Loucy (cell line): ENCODE measurements around the gene DNASE2.

Experiments
- EZH2phosphoT487 ChIP-seq: fragments of 200-600 bp; IDR thresholded peaks from 2 replicates; pipeline ENCODE4 v1.6.1; 2018; ENCODE audit warnings: antibody characterized with exemption, mild to moderate bottlenecking, moderate library complexity, borderline replicate concordance
- TF ChIP-seq, protein P1 (sequence below): fragments of 200-600 bp; sonication (generic); conservative IDR thresholded peaks from 2 replicates; pipeline ENCODE4 v1.5.1; 2014; ENCODE audit warnings: mild to moderate bottlenecking, antibody characterized with exemption, low read length

DNA sequence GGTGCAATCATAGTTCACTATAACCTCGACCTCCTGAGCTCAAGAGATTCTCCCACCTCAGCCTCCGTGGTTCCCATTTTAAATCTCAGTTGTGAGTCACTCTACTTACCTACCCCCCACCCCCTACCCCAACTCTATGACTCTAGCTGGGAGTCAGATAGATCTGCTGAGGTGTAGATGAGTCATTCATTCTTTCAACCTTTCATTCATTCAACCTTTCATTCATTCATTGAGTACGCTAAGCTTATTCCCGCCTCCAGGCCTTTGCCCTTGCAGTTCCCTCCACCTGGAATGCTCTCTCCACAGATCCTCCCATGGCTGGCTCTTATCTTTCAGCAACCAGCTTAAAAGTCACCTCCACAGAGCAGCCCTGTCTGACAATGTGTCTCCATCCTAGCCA is 44.0 kb downstream of the DNASE2 start:
- TF ChIP-seq, protein P1, sequence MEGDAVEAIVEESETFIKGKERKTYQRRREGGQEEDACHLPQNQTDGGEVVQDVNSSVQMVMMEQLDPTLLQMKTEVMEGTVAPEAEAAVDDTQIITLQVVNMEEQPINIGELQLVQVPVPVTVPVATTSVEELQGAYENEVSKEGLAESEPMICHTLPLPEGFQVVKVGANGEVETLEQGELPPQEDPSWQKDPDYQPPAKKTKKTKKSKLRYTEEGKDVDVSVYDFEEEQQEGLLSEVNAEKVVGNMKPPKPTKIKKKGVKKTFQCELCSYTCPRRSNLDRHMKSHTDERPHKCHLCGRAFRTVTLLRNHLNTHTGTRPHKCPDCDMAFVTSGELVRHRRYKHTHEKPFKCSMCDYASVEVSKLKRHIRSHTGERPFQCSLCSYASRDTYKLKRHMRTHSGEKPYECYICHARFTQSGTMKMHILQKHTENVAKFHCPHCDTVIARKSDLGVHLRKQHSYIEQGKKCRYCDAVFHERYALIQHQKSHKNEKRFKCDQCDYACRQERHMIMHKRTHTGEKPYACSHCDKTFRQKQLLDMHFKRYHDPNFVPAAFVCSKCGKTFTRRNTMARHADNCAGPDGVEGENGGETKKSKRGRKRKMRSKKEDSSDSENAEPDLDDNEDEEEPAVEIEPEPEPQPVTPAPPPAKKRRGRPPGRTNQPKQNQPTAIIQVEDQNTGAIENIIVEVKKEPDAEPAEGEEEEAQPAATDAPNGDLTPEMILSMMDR = no peak
- TF ChIP-seq EZH2phosphoT487 = no peak
